Endothelial cell of umbilical vein (primary cell): Measurements from ENCODE around the gene DRC7. TPM values are rescaled to one million over a fixed set of nuclear protein-coding genes. Genes with fewer than 3 reads are reported as not detected.

Source experiments
- BruUV-seq: library from RNA; stranded (reverse); fragments of 400-500 nt; replicated peaks from 2 replicates; lab custom pipeline; 2021; lab: Mats Ljungman, UMichigan
- CTCF ChIA-PET: fragments of 300-600, 350-600 bp; sonication (Branson Sonifier 250); formaldehyde crosslinking; loops from one replicate; lab custom pipeline; 2021; ENCODE audit warnings: antibody characterized with exemption, inconsistent platforms; lab: Charles Lee
- POLR2A ChIA-PET: fragments of 300-600, 350-600 bp; sonication (Branson Sonifier 250); formaldehyde crosslinking; loops from one replicate; lab custom pipeline; 2021; ENCODE audit warnings: antibody characterized with exemption, inconsistent platforms; lab: Charles Lee
- DNase-seq: peaks from one replicate; pipeline ENCODE4 v3.0.0-alpha.2; 2011; ENCODE audit warnings: low read depth, low spot score
- FAIRE-seq: peaks from 2 replicates; lab custom pipeline; 2011; peaks lifted over from hg19 to GRCh38; lab: Jason Lieb, UNC
- H2AFZ ChIP-seq: 2 replicates; pipeline ENCODE4 v1.6.0; 2012; ENCODE audit warnings: low read depth, low read length, control low read depth, inconsistent platforms
- H3K27ac ChIP-seq: 2 replicates; pipeline ENCODE4 v1.5.1; 2011; ENCODE audit warnings: low read depth, mild to moderate bottlenecking, control low read depth, low read length, moderate library complexity; ENCODE audit not compliant: insufficient read depth
- H3K27me3 ChIP-seq, 2 experiments: 2 replicates each; pipeline versions ENCODE4 v1.6.0 to v1.6.1; 2011; ENCODE audit warnings: low read length in 2 of 2, mixed read lengths in 1 of 2; ENCODE audit not compliant: control insufficient read depth in 2 of 2, insufficient read depth in 2 of 2
- H3K36me3 ChIP-seq, 2 experiments: 2 replicates in 1 of 2; 3 replicates in 1 of 2; pipeline ENCODE4 v1.5.1; 2011; ENCODE audit warnings: low read length in 2 of 2, mild to moderate bottlenecking in 1 of 2, moderate library complexity in 1 of 2; ENCODE audit not compliant: control insufficient read depth in 2 of 2, insufficient read depth in 2 of 2; ENCODE audit errors: extremely low read depth in 1 of 2
- H3K4me1 ChIP-seq: 3 replicates; pipeline ENCODE4 v1.5.1; 2011; ENCODE audit warnings: mild to moderate bottlenecking, low read length; ENCODE audit not compliant: control insufficient read depth, insufficient read depth; ENCODE audit errors: extremely low read depth
- H3K4me2 ChIP-seq: 2 replicates; pipeline ENCODE4 v1.6.1; 2011; ENCODE audit warnings: low read length, control low read depth, mixed read lengths; ENCODE audit not compliant: insufficient read depth
- H3K4me3 ChIP-seq, 3 experiments: fragments of 200-600 bp in 1 of 3; sonication (generic), shearing (Covaris generic) in 1 of 3; replicated peaks in 1 of 3; 2 replicates each; pipeline ENCODE4 v1.5.1; 2011 to 2016; ENCODE audit warnings: control low read depth in 3 of 3, low read length in 3 of 3, mild to moderate bottlenecking in 2 of 3, inconsistent platforms in 1 of 3, low read depth in 1 of 3, moderate library complexity in 1 of 3; ENCODE audit not compliant: insufficient read depth in 1 of 3
- H3K79me2 ChIP-seq: 2 replicates; pipeline ENCODE4 v1.6.0; 2012; ENCODE audit warnings: low read length, inconsistent platforms; ENCODE audit not compliant: control insufficient read depth, insufficient read depth
- H3K9ac ChIP-seq: replicated peaks from 2 replicates; pipeline ENCODE3; 2011; ENCODE audit warnings: low read length, control low read depth; ENCODE audit not compliant: insufficient read depth; ENCODE audit errors: extremely low read depth
- H3K9me1 ChIP-seq: replicated peaks from 3 replicates; pipeline ENCODE4 v1.6.0; 2011; ENCODE audit warnings: mild to moderate bottlenecking, low read length; ENCODE audit not compliant: control insufficient read depth, insufficient read depth; ENCODE audit errors: extremely low read depth
- H3K9me3 ChIP-seq: replicated peaks from 2 replicates; pipeline ENCODE4 v1.5.1; 2012; ENCODE audit warnings: low read length, inconsistent platforms; ENCODE audit not compliant: control insufficient read depth, insufficient read depth
- H4K20me1 ChIP-seq: replicated peaks from 2 replicates; pipeline ENCODE3; 2011; ENCODE audit warnings: mild to moderate bottlenecking, low read length; ENCODE audit not compliant: control insufficient read depth, insufficient read depth; ENCODE audit errors: extremely low read depth
- EZH2 ChIP-seq: IDR thresholded peaks from 2 replicates; pipeline ENCODE4 v1.6.1; 2012; ENCODE audit warnings: borderline replicate concordance, low read depth, mild to moderate bottlenecking, moderate library complexity, low read length, inconsistent platforms; ENCODE audit not compliant: severe bottlenecking
- FOS ChIP-seq: IDR thresholded peaks from 2 replicates; pipeline ENCODE4 v1.6.1; 2011; ENCODE audit warnings: mild to moderate bottlenecking, low read length, moderate library complexity, borderline replicate concordance; ENCODE audit not compliant: insufficient read depth
- GATA2 ChIP-seq: IDR thresholded peaks from 2 replicates; pipeline ENCODE4 v1.7.0; 2011; ENCODE audit warnings: low read depth, mild to moderate bottlenecking, moderate library complexity, mixed read lengths, low read length; ENCODE audit not compliant: insufficient read length, insufficient read depth
- JUN ChIP-seq: IDR thresholded peaks from 2 replicates; pipeline ENCODE4 v1.6.1; 2011; ENCODE audit warnings: borderline replicate concordance, low read depth; ENCODE audit not compliant: insufficient read length, insufficient read depth
- MYC ChIP-seq: IDR thresholded peaks from one replicate; pipeline ENCODE4 v1.6.1; 2011; ENCODE audit warnings: mild to moderate bottlenecking, low read depth, low read length
- POLR2A ChIP-seq: IDR thresholded peaks from 2 replicates; pipeline ENCODE4 v1.6.1; 2012; ENCODE audit warnings: low read depth, mild to moderate bottlenecking, control low read depth, low read length
- POLR2AphosphoS5 ChIP-seq: IDR thresholded peaks from 2 replicates; pipeline ENCODE4 v1.6.1; 2012; ENCODE audit warnings: low read depth, mild to moderate bottlenecking, control low read depth, low read length, moderate library complexity; ENCODE audit not compliant: insufficient read depth
- dilution Hi-C: fragments of 300-500 bp; cut with MboI; formaldehyde crosslinking; loops from one replicate; pipeline ENCODE4 v1.15.0; 2019; ENCODE audit warnings: low sequenced_read_pairs; ENCODE audit not compliant: extremely low pct_ligation_motif_present
- intact Hi-C: fragments of 100-400 bp; cut with micrococcal nuclease; formaldehyde crosslinking; loops from one replicate; pipeline ENCODE4 v1.10.0; 2022
- polyA plus RNA-seq, 4 experiments: library from polyadenylated mRNA; depleted of rRNA in 3 of 4; stranded (reverse) in 3 of 4; unstranded in 1 of 4; fragments of >200 nt; gene quantifications; 2 replicates each; pipeline versions ENCODE4 v1.2.1 to v1.2.3, GENCODE V29; 2011 to 2012; ENCODE audit warnings: missing spikeins in 1 of 4
- total RNA-seq: library from RNA; stranded (reverse); gene quantifications from 2 replicates; pipeline ENCODE4 v1.2.3, GENCODE V29; 2021
- TF ChIP-seq, protein P1 (sequence below): IDR thresholded peaks from 2 replicates; pipeline ENCODE4 v1.6.1; 2011; ENCODE audit not compliant: insufficient read depth, insufficient read length
- TF ChIP-seq, protein P2 (sequence below), 2 donors: IDR thresholded peaks; 1 replicate in 1 of 2; 2 replicates in 1 of 2; pipeline ENCODE4 v1.5.1; 2011; ENCODE audit warnings: low read length in 2 of 2, mild to moderate bottlenecking in 2 of 2, moderate library complexity in 2 of 2, control low read depth in 1 of 2, inconsistent platforms in 1 of 2, low read depth in 1 of 2; ENCODE audit not compliant: insufficient read depth in 1 of 2; ENCODE audit errors: extremely low read depth in 1 of 2

Gene DRC7
- total and polyA plus RNA-seq, 2 donors (not counting 3 experiments of a cell fraction or from before 2014, with no cell fraction given), result 0.13 to 0.77 TPM

DNA sequence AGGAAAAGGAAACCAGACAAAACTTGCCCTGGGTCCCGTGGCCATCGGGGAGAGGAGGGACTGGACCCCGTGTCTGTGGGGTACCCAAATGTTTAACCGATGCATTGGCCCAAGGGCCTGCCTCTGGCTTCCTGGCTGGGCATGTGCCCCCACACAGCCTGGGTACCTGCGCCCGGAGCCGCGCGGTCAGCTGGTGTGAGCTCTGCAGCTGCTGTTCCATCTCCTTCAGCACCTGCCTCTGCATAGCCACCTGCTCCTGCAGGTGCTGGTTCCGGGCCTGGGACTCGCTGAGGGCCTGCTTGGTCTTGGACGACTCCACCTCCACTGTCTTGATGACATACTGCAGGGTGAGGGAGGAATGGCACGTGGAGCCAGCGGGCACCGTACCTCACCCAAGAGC is 75.8 kb downstream of the DRC7 start:
- Histone ChIP-seq H3K9me3 (no peaks in the 10 kb centered on the region), H4K20me1 (no peaks in the 10 kb centered on the region), H3K79me2 (no peaks in the 10 kb centered on the region), H3K4me3 (no peak overlapping the region), H3K27me3 (no peaks in the 10 kb centered on the region), H3K9me1 (no peaks in the 10 kb centered on the region), H2AFZ (no peak overlapping the region), H3K9ac (no peak overlapping the region), H3K36me3 (peaks cover 0 to 22% of the 10 kb centered on the region in 2 experiments), H3K4me1 (no peaks in the 10 kb centered on the region), H3K27ac (no peak overlapping the region), H3K4me2 (no peak overlapping the region)
- no TSS peak for BruUV-seq
- DNase-seq (no peak), FAIRE-seq (no peak)
- TF ChIP-seq GATA2 (no peak), EZH2 (no peak), POLR2A (no peak)
- TF ChIP-seq, protein P1, sequence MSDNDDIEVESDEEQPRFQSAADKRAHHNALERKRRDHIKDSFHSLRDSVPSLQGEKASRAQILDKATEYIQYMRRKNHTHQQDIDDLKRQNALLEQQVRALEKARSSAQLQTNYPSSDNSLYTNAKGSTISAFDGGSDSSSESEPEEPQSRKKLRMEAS, result no peak
- POLR2A ChIA-PET, result no interaction called here
- intact Hi-C loops (no loop called here), dilution Hi-C loops (no loop called here)
- CTCF ChIA-PET, result no interaction called here

DNA sequence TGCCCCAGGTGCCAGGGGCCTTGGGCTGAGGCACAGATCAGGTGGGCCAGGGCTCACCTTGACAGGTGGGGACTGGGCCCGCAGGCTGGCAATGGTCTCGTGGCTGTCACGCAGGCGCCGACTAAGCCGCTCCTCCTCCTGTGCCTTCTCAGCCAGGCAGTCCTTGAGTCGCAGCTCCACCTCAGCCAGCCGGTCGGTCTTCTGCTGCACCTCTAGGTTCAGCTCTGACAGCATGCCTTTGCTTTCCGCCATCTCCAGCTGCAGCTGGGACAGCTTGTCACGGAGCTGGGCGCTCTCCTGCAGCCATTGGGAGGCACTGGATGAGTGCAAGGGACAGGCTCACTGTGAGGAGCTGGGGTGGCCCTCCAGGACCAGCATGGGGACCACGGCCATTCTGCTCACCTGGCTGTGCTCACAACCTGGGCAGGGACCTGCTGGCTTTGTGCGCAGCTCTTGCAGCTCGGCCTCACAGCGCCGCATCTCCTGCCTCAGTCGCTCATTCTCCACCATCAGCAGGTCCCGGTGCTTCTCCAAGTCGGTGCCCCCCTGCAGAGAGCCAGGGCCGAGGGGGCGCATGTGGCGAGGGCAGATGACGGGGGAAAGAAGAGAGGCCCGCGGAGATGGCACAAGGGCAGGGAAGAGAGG is 76.7 kb downstream of the DRC7 start:
- Histone ChIP-seq H3K36me3 (peaks cover 1 to 24% of the 10 kb centered on the region in 2 experiments), H3K4me3 (no peak overlapping the region)
- no TSS peak for BruUV-seq

More for the DNA sequence above, 76.7 kb downstream of the DRC7 start:
- H3K9ac ChIP-seq, result no peak overlapping the region
- POLR2A ChIA-PET, result no interaction called here
- no peaks in the 10 kb centered on the region for H3K9me3 ChIP-seq
- H3K4me2 ChIP-seq, result no peak overlapping the region
- no peak overlapping the region for H3K27ac ChIP-seq
- CTCF ChIA-PET, result no interaction called here
- no peak overlapping the region for H2AFZ ChIP-seq
- H3K9me1 ChIP-seq, result no peaks in the 10 kb centered on the region
- H4K20me1 ChIP-seq, result no peaks in the 10 kb centered on the region
- DNase-seq (no peak), FAIRE-seq (no peak)
- no peaks in the 10 kb centered on the region for H3K4me1 ChIP-seq
- TF ChIP-seq MYC, result no peak
- TF ChIP-seq, protein P2, sequence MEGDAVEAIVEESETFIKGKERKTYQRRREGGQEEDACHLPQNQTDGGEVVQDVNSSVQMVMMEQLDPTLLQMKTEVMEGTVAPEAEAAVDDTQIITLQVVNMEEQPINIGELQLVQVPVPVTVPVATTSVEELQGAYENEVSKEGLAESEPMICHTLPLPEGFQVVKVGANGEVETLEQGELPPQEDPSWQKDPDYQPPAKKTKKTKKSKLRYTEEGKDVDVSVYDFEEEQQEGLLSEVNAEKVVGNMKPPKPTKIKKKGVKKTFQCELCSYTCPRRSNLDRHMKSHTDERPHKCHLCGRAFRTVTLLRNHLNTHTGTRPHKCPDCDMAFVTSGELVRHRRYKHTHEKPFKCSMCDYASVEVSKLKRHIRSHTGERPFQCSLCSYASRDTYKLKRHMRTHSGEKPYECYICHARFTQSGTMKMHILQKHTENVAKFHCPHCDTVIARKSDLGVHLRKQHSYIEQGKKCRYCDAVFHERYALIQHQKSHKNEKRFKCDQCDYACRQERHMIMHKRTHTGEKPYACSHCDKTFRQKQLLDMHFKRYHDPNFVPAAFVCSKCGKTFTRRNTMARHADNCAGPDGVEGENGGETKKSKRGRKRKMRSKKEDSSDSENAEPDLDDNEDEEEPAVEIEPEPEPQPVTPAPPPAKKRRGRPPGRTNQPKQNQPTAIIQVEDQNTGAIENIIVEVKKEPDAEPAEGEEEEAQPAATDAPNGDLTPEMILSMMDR (IDR thresholded peaks at IDR 0.05; ENCODE audit: extremely low read depth in 1 of 2, insufficient read depth in 1 of 2, low read depth in 1 of 2, low read length in 2 of 2), result no peak
- no peak for TF ChIP-seq JUN
- TF ChIP-seq EZH2, result no peak
- TF ChIP-seq, protein P1, result no peak
- TF ChIP-seq POLR2A, result no peak
- no peak for TF ChIP-seq GATA2
- no peak for TF ChIP-seq POLR2AphosphoS5
- no peak for TF ChIP-seq FOS
- dilution Hi-C loops, result no loop called here
- H3K79me2 ChIP-seq, result no peaks in the 10 kb centered on the region
- intact Hi-C loops, result no loop called here
- H3K27me3 ChIP-seq, result no peaks in the 10 kb centered on the region
